ENCODE results near the gene BDNF. TPM values are rescaled to one million over a fixed set of nuclear protein-coding genes. Genes with fewer than 3 reads are reported as not detected.

Gene BDNF
- polyA plus RNA-seq, 1 experiment = 85.6 TPM

DNA sequence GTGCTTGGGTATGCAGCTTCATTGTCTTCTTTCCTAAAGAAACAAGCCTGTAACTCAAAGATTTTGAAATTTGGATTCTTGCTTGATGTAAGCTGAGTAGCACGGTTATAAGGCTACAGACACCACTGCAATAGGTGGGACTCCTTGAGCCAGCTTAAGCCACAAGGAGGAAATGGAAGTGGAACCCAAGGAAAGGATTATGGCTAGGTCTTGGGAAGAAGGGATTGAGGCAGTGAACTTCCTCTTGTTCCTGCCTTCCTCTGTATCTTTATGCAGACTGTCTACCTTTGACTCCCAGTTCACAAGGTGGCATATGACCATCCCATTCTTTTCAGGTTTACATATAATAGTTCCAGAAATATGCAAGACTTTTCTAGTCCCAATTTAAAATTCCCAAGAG lies 72.3 kb downstream of the BDNF start:
- Histone ChIP-seq H3K9me3 (ENCODE audit: control insufficient read depth, insufficient read depth, low read length) (no peaks in the 10 kb centered on the region), H3K4me3 (ENCODE audit: low read depth, low read length) (no peak overlapping the region), H3K27me3 (ENCODE audit: control insufficient read depth, insufficient read depth, low read length) (peaks cover 3% of the 10 kb centered on the region), H3K27ac (ENCODE audit: low read depth, low read length) (no peak overlapping the region)
- DNase-seq (ENCODE audit: low read depth, low spot score) = no peak
- ChIA-PET POLR2A (no interaction called here), CTCF (no interaction called here)
- TF ChIP-seq, protein P1, sequence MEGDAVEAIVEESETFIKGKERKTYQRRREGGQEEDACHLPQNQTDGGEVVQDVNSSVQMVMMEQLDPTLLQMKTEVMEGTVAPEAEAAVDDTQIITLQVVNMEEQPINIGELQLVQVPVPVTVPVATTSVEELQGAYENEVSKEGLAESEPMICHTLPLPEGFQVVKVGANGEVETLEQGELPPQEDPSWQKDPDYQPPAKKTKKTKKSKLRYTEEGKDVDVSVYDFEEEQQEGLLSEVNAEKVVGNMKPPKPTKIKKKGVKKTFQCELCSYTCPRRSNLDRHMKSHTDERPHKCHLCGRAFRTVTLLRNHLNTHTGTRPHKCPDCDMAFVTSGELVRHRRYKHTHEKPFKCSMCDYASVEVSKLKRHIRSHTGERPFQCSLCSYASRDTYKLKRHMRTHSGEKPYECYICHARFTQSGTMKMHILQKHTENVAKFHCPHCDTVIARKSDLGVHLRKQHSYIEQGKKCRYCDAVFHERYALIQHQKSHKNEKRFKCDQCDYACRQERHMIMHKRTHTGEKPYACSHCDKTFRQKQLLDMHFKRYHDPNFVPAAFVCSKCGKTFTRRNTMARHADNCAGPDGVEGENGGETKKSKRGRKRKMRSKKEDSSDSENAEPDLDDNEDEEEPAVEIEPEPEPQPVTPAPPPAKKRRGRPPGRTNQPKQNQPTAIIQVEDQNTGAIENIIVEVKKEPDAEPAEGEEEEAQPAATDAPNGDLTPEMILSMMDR (IDR thresholded peaks at IDR 0.05; ENCODE audit: low read depth, low read length) = no peak

DNA sequence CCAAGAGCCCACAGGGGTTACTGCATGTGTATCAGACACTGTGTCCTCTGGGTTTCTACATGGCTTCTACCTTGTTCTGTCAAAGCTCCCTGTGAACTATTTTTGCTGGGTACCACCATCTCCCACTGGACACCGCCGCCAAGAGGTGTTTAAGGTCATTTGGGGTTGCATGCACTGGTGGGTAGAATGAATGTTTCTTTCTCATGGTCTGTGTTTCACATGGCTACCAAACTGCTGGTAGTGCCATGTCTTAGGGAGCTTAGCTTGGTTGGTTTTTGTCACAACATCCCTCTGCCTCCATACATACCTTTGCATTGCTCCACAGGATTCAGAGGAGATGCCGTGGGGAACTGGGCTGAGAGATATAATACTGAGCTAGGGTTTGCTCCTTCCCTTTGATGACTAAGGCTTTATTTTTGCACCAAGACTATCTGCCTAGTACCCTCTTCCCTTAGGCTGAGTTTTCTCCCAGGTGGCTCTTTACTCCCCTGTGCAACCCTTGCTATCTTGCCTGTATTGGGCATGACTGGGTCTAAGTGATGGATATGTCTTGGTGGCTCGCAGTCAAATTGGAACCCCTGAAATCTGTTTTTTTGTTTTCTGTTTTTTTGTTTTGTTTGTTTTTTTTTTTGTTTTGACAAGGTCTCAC lies 73.2 kb downstream of the BDNF start:
- Histone ChIP-seq H3K27ac (ENCODE audit: low read depth, low read length) (no peak overlapping the region), H3K4me3 (ENCODE audit: low read depth, low read length) (no peak overlapping the region), H3K9me3 (ENCODE audit: control insufficient read depth, insufficient read depth, low read length) (no peaks in the 10 kb centered on the region), H3K27me3 (ENCODE audit: control insufficient read depth, insufficient read depth, low read length) (peaks cover 3% of the 10 kb centered on the region)
- ChIA-PET CTCF (no interaction called here), POLR2A (no interaction called here)
- TF ChIP-seq, protein P1 (IDR thresholded peaks at IDR 0.05; ENCODE audit: low read depth, low read length) = no peak
- DNase-seq (ENCODE audit: low read depth, low spot score) = no peak

DNA sequence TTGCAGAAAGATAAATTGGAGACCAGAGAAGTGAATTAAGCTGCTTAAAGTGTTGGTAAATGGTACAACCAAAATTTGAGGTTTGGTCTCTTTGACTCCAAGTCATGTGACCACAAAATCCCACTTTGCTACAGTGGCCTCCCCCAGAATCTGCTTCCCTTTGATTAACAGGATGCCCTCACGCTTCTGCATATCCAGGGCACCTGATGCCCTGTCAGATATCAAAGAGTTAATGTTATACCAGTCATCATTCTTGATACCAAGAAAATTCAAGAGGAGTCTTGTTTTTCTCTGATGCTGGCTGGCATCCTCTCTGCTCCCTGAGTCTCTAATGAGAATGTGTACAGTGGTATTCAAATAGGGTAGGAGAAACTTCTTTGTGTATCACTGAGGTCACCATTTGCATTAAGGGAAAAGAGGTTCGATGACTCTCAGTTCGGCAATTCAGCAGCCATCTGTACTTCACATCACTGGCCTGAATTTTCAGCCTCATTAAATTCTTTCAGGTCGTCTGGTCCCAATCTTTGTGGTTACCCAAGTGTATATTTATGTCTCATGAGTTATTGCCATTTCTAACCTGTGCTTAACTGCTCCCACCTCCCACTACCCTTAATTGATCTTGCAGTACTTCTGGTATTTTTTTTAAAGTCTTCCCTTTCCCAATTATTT lies 73.9 kb downstream of the BDNF start:
- TF ChIP-seq, protein P1 (IDR thresholded peaks at IDR 0.05; ENCODE audit: low read depth, low read length) = no peak
- POLR2A ChIA-PET = no interaction called here
- CTCF ChIA-PET = interaction anchor here (1.0 kb wide), 1 partner anchor 127 kb away, joined by 3 read pairs; no protein-coding TSS in a partner anchor
- no peak for DNase-seq (ENCODE audit: low read depth, low spot score)
- H3K9me3 ChIP-seq (ENCODE audit: control insufficient read depth, insufficient read depth, low read length) = no peaks in the 10 kb centered on the region
- H3K27ac ChIP-seq (ENCODE audit: low read depth, low read length) = no peak overlapping the region
- peaks cover 3% of the 10 kb centered on the region for H3K27me3 ChIP-seq (ENCODE audit: control insufficient read depth, insufficient read depth, low read length)
- H3K4me3 ChIP-seq (ENCODE audit: low read depth, low read length) = no peak overlapping the region

DNA sequence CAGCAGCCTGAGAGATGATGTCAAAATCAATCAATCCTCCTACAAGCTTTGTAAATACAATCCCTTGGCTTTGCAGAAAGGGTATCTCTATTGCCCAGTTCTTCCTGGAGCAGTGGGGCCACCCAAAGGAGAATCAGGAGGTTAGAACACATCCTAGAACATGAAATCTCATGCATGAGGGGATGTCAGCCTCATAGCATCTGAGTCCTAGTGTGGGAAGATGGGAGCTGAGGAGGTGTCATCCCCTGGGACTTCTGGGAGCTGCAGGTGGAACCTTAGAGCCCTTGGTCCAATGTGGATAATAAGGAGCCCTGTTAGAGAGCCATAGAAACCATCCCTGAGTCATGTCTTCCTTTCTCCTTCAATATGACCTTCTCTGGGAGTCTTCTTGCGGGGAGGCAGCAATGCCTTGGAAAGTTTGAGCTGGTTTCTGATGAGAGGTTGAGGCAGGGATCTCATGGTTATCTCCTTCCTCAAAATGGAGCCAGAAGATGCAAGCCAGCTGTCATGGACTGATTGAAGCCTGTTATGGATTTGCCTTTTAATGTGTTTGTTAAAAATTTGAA lies 74.8 kb downstream of the BDNF start:
- TF ChIP-seq, protein P1 (IDR thresholded peaks at IDR 0.05; ENCODE audit: low read depth, low read length) = no peak
- ChIA-PET POLR2A (no interaction called here), CTCF (interaction anchor here (1.0 kb wide), 1 partner anchor 126 kb away, joined by 3 read pairs; no protein-coding TSS in a partner anchor)
- no peak overlapping the region for H3K4me3 ChIP-seq (ENCODE audit: low read depth, low read length)
- no peak overlapping the region for H3K27ac ChIP-seq (ENCODE audit: low read depth, low read length)
- H3K9me3 ChIP-seq (ENCODE audit: control insufficient read depth, insufficient read depth, low read length) = no peaks in the 10 kb centered on the region
- no peak for DNase-seq (ENCODE audit: low read depth, low spot score)
- peaks cover 3% of the 10 kb centered on the region for H3K27me3 ChIP-seq (ENCODE audit: control insufficient read depth, insufficient read depth, low read length)

DNA sequence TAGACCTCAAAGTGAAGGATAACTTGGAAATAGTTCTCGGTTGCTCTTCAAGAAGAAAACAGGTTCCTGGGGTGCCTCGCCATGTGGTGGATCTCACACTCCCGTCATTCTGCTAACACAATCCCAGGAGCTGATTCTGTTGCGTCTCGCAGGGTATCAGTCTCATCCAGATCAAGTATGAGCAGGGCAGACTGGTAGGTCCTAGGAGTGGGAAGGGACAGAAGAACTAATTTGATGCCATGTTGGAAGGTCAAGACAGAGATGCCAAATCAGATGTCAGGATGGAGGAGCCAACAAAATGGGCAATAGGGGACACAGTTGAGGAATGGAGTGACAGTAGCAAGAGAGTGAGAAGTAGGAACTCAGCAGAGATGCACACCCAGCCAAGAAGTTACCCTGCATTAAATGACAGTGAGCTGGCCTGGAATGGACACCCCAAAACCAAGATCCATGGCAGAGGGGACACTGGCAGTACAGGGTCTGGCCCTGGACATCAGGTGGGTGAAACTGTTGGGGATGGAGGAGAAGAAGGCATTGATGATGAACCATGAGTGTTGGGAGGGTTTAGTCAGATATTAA lies 76.2 kb downstream of the BDNF start:
- ChIA-PET POLR2A (no interaction called here), CTCF (no interaction called here)
- no peak overlapping the region for H3K27ac ChIP-seq (ENCODE audit: low read depth, low read length)
- no peak for DNase-seq (ENCODE audit: low read depth, low spot score)
- H3K4me3 ChIP-seq (ENCODE audit: low read depth, low read length) = no peak overlapping the region
- no peaks in the 10 kb centered on the region for H3K9me3 ChIP-seq (ENCODE audit: control insufficient read depth, insufficient read depth, low read length)
- TF ChIP-seq, protein P1 (IDR thresholded peaks at IDR 0.05; ENCODE audit: low read depth, low read length) = no peak
- peaks cover 3% of the 10 kb centered on the region for H3K27me3 ChIP-seq (ENCODE audit: control insufficient read depth, insufficient read depth, low read length)

Measured in AG04450 (cell line).